Activated naive CD4-positive, alpha-beta T cell treated with anti-CD3 and anti-CD28 coated beads for 36 hours (primary cell): ENCODE data around the gene RGL1. TPM values are rescaled to one million over a fixed set of nuclear protein-coding genes. Genes with fewer than 3 reads are reported as not detected.
"Not testable (repeated sequence)": the region's sequence is repeated elsewhere in the genome, so short reads cannot be mapped to it uniquely, and the experiment has no call there.

Source experiments
- CTCF ChIA-PET: fragments of 350-600 bp; sonication (Branson Sonifier 250); formaldehyde crosslinking; loops from one replicate; lab custom pipeline; 2021; ENCODE audit warnings: antibody characterized with exemption; lab: Charles Lee
- DNase-seq: peaks from one replicate; pipeline ENCODE4 v3.0.0-alpha.2; 2020
- H3K27ac Mint-ChIP-seq: one replicate; pipeline ENCODE4 v1.8.0; 2021; ENCODE audit warnings: mild to moderate bottlenecking, mixed read lengths
- H3K27me3 Mint-ChIP-seq: one replicate; pipeline ENCODE4 v1.8.0; 2021; ENCODE audit warnings: low read depth, mixed read lengths
- H3K36me3 Mint-ChIP-seq: one replicate; pipeline ENCODE4 v1.8.0; 2021; ENCODE audit warnings: low read depth, mixed read lengths
- H3K4me1 Mint-ChIP-seq: one replicate; pipeline ENCODE4 v1.8.0; 2021; ENCODE audit warnings: low read depth, mixed read lengths
- H3K4me3 Mint-ChIP-seq: one replicate; pipeline ENCODE4 v1.8.0; 2021; ENCODE audit warnings: mild to moderate bottlenecking, moderate library complexity, mixed read lengths
- H3K9me3 Mint-ChIP-seq: one replicate; pipeline ENCODE4 v1.8.0; 2021; ENCODE audit warnings: mixed read lengths
- intact Hi-C: fragments of 100-400 bp; cut with micrococcal nuclease; formaldehyde crosslinking; loops from one replicate; pipeline ENCODE4 v1.15.1; 2023
- total RNA-seq, 2 experiments: library from RNA; stranded (reverse); gene quantifications; one replicate each; pipeline ENCODE4 v1.2.3, GENCODE V29; 2021

RGL1 gene
- total RNA-seq, 2 experiments from 2014 or later = 2.6 to 2.7 TPM

- no peaks in the 10 kb centered on the region for H3K4me1 Mint-ChIP-seq
- H3K27ac Mint-ChIP-seq = no peak overlapping the region
- H3K27me3 Mint-ChIP-seq = no peaks in the 10 kb centered on the region
- intact Hi-C loops = no loop called here
- peaks cover 21% of the 10 kb centered on the region for H3K9me3 Mint-ChIP-seq
- peaks cover 14% of the 10 kb centered on the region for H3K36me3 Mint-ChIP-seq
- H3K4me3 Mint-ChIP-seq = no peak overlapping the region
- CTCF ChIA-PET = no interaction called here
- no peak for DNase-seq
Observed at GRCh38 chr1:183776731-183777130, 28.2 kb upstream of the RGL1 start.

GRCh38 chr1:183777328-183777727 lies 27.6 kb upstream of the RGL1 start:
- Mint-ChIP-seq H3K4me1 (no peaks in the 10 kb centered on the region), H3K27ac (no peak overlapping the region), H3K36me3 (peaks cover 12% of the 10 kb centered on the region), H3K9me3 (peaks cover 21% of the 10 kb centered on the region), H3K4me3 (no peak overlapping the region), H3K27me3 (no peaks in the 10 kb centered on the region)
- intact Hi-C loops = no loop called here
- DNase-seq = no peak
- CTCF ChIA-PET = no interaction called here

- DNase-seq = no peak
- CTCF ChIA-PET = no interaction called here
- H3K27me3 Mint-ChIP-seq = no peaks in the 10 kb centered on the region
- peaks cover 20% of the 10 kb centered on the region for H3K9me3 Mint-ChIP-seq
- H3K36me3 Mint-ChIP-seq = peaks cover 10% of the 10 kb centered on the region
- intact Hi-C loops = no loop called here
- no peak overlapping the region for H3K4me3 Mint-ChIP-seq
- H3K27ac Mint-ChIP-seq = no peak overlapping the region
- no peaks in the 10 kb centered on the region for H3K4me1 Mint-ChIP-seq
Observed at GRCh38 chr1:183778045-183778444, 26.9 kb upstream of the RGL1 start.

- DNase-seq = no peak
- no peaks in the 10 kb centered on the region for H3K4me1 Mint-ChIP-seq
- peaks cover 13% of the 10 kb centered on the region for H3K9me3 Mint-ChIP-seq
- H3K27me3 Mint-ChIP-seq = no peaks in the 10 kb centered on the region
- peaks cover 7% of the 10 kb centered on the region for H3K36me3 Mint-ChIP-seq
- no peak overlapping the region for H3K27ac Mint-ChIP-seq
- CTCF ChIA-PET = interaction anchor here (0.7 kb wide), 2 partner anchors 66 to 594 kb away, joined by 5 read pairs; no protein-coding TSS in a partner anchor
- intact Hi-C loops = no loop called here
- H3K4me3 Mint-ChIP-seq = no peak overlapping the region
Observed at GRCh38 chr1:183778568-183779433, 26.1 kb upstream of the RGL1 start.

DNA sequence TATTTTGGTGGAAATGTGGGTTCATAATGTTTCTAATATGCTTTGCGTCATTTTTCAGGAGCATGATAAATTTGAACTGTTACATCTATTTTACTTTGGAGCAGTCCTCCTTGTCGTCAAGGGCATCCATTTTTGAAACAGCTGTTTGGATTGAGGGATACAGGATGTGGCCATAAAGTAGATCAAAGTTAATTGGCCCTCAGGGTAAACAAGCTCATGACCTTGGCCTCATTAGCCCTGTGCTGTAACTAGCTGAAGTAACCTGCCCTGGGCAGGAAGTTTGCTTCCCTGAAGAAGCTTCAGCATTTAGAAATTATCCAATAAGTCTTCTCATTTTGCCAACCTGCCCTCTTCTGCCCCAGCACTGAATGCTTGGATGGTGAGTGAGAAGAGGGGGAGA lies 24.8 kb upstream of the RGL1 start:
- CTCF ChIA-PET = no interaction called here
- Mint-ChIP-seq H3K4me1 (no peaks in the 10 kb centered on the region), H3K4me3 (no peak overlapping the region), H3K27me3 (no peaks in the 10 kb centered on the region), H3K27ac (no peak overlapping the region), H3K9me3 (peaks cover 3% of the 10 kb centered on the region), H3K36me3 (no peaks in the 10 kb centered on the region)
- no peak for DNase-seq
- intact Hi-C loops = no loop called here

GRCh38 chr1:183780757-183781156 lies 24.2 kb upstream of the RGL1 start:
- no peaks in the 10 kb centered on the region for H3K9me3 Mint-ChIP-seq
- no peaks in the 10 kb centered on the region for H3K36me3 Mint-ChIP-seq
- H3K27ac Mint-ChIP-seq = no peak overlapping the region
- H3K4me1 Mint-ChIP-seq = no peaks in the 10 kb centered on the region
- intact Hi-C loops = no loop called here
- H3K27me3 Mint-ChIP-seq = no peaks in the 10 kb centered on the region
- no peak overlapping the region for H3K4me3 Mint-ChIP-seq
- CTCF ChIA-PET = no interaction called here
- no peak for DNase-seq

DNA sequence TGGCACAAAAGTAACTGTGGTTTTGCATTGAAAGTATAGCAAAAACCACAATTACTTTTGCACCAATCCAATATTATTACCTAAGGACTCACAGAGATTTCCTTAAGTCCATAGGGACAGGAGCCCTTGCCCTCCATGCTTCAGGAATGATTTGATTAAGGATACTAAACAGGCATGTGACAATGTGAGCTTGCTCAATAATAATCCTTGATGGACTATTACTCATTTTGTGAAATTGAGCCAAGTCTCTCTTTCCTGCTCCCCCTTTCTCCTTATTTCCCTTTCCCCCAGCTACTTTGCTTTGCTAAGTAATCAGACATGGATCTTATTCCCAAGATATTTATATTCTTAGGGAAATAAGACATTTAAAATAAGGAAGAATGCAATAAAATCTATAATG lies 21.6 kb upstream of the RGL1 start:
- Mint-ChIP-seq H3K27me3 (no peaks in the 10 kb centered on the region), H3K4me3 (no peak overlapping the region), H3K9me3 (no peaks in the 10 kb centered on the region), H3K36me3 (no peaks in the 10 kb centered on the region), H3K4me1 (no peaks in the 10 kb centered on the region), H3K27ac (no peak overlapping the region)
- no peak for DNase-seq
- intact Hi-C loops = no loop called here
- CTCF ChIA-PET = interaction anchor here (1.5 kb wide), 1 partner anchor 98 kb away, joined by 3 read pairs; no protein-coding TSS in a partner anchor

DNA sequence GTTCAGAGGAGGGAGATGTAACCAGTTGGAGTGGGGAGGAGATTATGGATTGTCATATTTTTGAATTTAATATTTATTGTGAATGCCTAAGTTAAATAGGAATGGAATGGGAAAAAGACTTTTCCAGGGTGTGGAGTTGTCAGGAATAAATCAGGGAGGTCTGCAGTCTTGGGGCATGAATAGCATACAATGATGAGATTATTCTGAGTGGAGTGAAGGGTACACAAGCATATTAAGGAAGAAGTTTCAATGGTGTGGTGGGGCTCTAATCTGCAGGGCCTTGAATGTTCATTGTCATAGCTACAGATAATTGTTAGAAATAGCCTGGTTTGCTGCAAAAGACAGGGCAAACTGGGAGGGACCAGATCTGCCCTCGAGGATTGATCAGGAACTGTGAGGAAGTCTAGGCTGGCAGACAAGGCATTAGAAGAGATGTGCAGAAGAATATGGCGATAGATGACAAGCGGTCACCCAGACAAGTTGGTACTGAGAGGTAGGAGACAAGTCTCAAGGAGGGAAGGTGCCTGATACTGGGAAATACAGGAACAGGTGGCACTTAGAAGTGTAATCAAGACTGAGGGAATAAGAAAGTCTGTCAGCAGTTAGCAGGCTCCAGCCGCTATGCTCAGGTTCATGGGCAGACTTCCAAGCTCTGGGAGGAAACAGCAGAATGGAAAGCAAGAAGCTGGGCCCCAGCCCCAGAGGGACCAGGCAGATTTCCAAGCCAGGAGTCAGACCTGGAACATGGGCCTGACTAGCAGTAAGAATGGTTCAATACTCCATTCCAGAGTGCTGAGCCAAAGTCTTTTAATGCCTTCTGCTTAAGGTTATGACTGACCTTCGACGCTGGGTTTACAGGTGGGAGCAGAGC lies 20.9 kb upstream of the RGL1 start:
- intact Hi-C loops = no loop called here
- no peaks in the 10 kb centered on the region for H3K36me3 Mint-ChIP-seq
- CTCF ChIA-PET = interaction anchor here (1.5 kb wide), 1 partner anchor 99 kb away, joined by 3 read pairs; no protein-coding TSS in a partner anchor

DNA sequence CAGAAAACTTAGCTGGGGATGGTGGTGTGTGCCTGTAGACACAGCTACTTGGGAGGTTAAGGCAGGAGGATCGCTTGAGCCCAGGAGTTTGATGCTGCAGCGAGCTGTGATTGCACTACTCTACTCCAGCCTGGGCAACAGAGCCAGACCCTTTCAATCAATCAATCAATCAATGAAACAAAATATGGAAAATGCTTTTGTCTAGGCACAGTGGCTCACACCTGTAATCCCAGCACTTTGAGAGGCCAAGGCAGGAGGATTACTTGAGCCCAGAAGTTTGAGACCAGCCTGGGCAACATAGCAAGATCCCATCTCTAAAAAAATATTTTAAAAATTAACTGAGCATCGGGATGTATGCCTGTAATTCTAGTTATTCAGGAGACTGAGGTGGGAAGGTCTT lies 19.0 kb upstream of the RGL1 start:
- H3K4me3 Mint-ChIP-seq, CTCF ChIA-PET, H3K27ac Mint-ChIP-seq, H3K9me3 Mint-ChIP-seq, H3K36me3 Mint-ChIP-seq, DNase-seq, intact Hi-C loops, H3K27me3 Mint-ChIP-seq, H3K4me1 Mint-ChIP-seq: not testable (repeated sequence)

More for the DNA sequence above, 20.9 kb upstream of the RGL1 start:
- Mint-ChIP-seq H3K4me3 (no peak overlapping the region), H3K27me3 (no peaks in the 10 kb centered on the region), H3K27ac (no peak overlapping the region), H3K9me3 (no peaks in the 10 kb centered on the region), H3K4me1 (no peaks in the 10 kb centered on the region)
- DNase-seq = no peak

DNA sequence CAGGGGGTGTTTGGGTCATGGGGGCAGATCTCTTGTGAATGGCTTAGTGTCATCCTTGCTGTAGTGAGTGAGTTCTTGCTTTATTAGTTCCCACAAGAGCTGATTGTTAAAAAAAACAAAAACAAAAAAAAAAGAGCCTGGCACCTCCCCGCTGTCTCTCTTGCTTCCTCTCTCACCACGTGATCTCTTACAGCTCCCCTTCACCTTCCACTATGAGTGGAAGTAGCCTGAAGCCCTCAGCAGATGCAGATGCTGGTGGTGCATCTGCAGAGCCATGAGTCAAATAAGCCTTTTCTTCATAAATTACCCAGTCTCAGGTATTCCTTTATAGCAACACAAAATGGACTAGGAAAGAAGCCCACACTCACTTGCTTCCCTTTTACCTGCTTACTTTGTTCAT lies 17.2 kb upstream of the RGL1 start:
- no peak overlapping the region for H3K27ac Mint-ChIP-seq
- CTCF ChIA-PET = no interaction called here
- H3K27me3 Mint-ChIP-seq = no peaks in the 10 kb centered on the region
- DNase-seq = no peak
- no peak overlapping the region for H3K4me3 Mint-ChIP-seq
- intact Hi-C loops = no loop called here
- H3K36me3 Mint-ChIP-seq = no peaks in the 10 kb centered on the region
- H3K4me1 Mint-ChIP-seq = no peaks in the 10 kb centered on the region
- peaks cover 5% of the 10 kb centered on the region for H3K9me3 Mint-ChIP-seq

DNA sequence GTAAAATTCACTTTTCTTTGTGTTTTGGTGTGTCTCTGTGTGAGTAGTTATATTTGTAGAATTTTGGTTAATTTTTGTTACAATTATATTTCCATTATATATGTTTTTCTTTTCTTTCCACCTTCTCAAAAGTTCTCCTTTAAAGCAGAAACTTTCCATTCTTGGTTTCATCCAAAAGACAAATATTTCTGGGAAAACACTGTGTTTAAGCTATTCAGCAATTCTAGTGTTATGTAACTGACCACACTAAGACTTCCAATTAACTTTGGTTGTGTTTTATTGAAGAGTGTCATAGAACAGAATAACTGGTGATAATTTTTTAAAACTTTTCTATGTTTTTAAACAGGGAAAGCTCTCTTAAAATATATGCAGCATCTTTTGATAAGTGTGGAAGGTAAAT lies 13.6 kb upstream of the RGL1 start:
- CTCF ChIA-PET = no interaction called here
- Mint-ChIP-seq H3K9me3 (peaks cover 5% of the 10 kb centered on the region), H3K4me1 (no peaks in the 10 kb centered on the region), H3K4me3 (no peak overlapping the region), H3K27me3 (no peaks in the 10 kb centered on the region), H3K27ac (no peak overlapping the region), H3K36me3 (no peaks in the 10 kb centered on the region)
- intact Hi-C loops = no loop called here
- DNase-seq = no peak

DNA sequence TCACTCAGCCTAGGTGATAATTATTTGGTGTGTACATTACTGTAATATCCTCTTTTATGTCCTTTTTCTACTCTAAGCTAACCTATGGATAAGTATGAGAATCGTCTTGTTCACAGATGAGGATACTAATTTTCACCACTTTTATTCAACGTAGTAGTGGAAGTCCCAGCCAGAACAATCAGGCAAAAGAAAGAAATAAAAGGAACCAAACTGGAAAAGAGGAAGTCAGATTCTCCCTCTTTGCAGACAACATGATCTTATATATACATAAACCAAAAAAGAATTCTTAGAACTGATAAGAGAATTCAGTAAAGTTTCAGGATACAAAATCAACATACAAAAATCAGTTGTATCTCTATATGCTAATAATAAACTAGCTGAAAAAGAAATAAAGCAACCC lies 12.6 kb upstream of the RGL1 start:
- intact Hi-C loops = no loop called here
- Mint-ChIP-seq H3K4me1 (no peaks in the 10 kb centered on the region), H3K36me3 (no peaks in the 10 kb centered on the region), H3K27ac (no peak overlapping the region), H3K4me3 (no peak overlapping the region), H3K27me3 (no peaks in the 10 kb centered on the region), H3K9me3 (peaks cover 5% of the 10 kb centered on the region)
- no peak for DNase-seq
- CTCF ChIA-PET = no interaction called here
